WERI-Rb-1 (cell line): ENCODE measurements around the gene MYPOP.
A peak's percentile ranks its signal among the peaks of the same experiment; 100 is the strongest.

Source experiments
- DNase-seq: peaks from one replicate; pipeline ENCODE4 v3.0.0-alpha.2; 2020
- H3K27ac ChIP-seq: fragments of 250-450 bp; sonication (Bioruptor Pico); 2 replicates; pipeline ENCODE4 v1.5.1; 2020; ENCODE audit warnings: mild to moderate bottlenecking, moderate library complexity
- H3K27me3 ChIP-seq: fragments of 250-450 bp; sonication (Bioruptor Pico); 2 replicates; pipeline ENCODE4 v1.5.1; 2021; ENCODE audit warnings: mild to moderate bottlenecking, low read depth, moderate library complexity; ENCODE audit not compliant: insufficient read depth, severe bottlenecking
- H3K36me3 ChIP-seq: fragments of 250-450 bp; sonication (Bioruptor Pico); 2 replicates; pipeline ENCODE4 v1.5.1; 2020; ENCODE audit warnings: mild to moderate bottlenecking, moderate library complexity
- H3K4me3 ChIP-seq: 2 replicates; pipeline ENCODE4 v1.5.1; 2011; ENCODE audit warnings: low read depth, mild to moderate bottlenecking, control low read depth, low read length
- H3K9me3 ChIP-seq: fragments of 250-450 bp; sonication (Bioruptor Pico); 2 replicates; pipeline ENCODE4 v1.5.1; 2021; ENCODE audit warnings: mild to moderate bottlenecking, moderate library complexity; ENCODE audit not compliant: severe bottlenecking
- CTCF ChIP-seq: IDR thresholded peaks from 2 replicates; pipeline ENCODE4 v1.5.1; 2011; ENCODE audit warnings: low read depth, mild to moderate bottlenecking, control low read depth, inconsistent platforms, low read length

Gene MYPOP

GRCh38 chr19:45935267-45935666 is 32.9 kb upstream of the MYPOP start:
- H3K4me3 ChIP-seq = no peak overlapping the region

GRCh38 chr19:45934551-45935230 is 32.3 kb upstream of the MYPOP start:
- no peaks in the 10 kb centered on the region for H3K36me3 ChIP-seq
- H3K9me3 ChIP-seq = no peaks in the 10 kb centered on the region
- H3K27me3 ChIP-seq = no peaks in the 10 kb centered on the region
- H3K4me3 ChIP-seq = no peak overlapping the region
- no peak for TF ChIP-seq CTCF
- no peak overlapping the region for H3K27ac ChIP-seq
- DNase-seq = no peak

More at GRCh38 chr19:45935267-45935666, 32.9 kb upstream of the MYPOP start:
- Histone ChIP-seq H3K36me3 (no peaks in the 10 kb centered on the region), H3K27ac (no peak overlapping the region), H3K27me3 (no peaks in the 10 kb centered on the region), H3K9me3 (no peaks in the 10 kb centered on the region)
- no peak for DNase-seq
- no peak for TF ChIP-seq CTCF

GRCh38 chr19:45933759-45934158 is 31.3 kb upstream of the MYPOP start:
- H3K27ac ChIP-seq = no peak overlapping the region
- no peaks in the 10 kb centered on the region for H3K36me3 ChIP-seq
- TF ChIP-seq CTCF = no peak
- H3K27me3 ChIP-seq = no peaks in the 10 kb centered on the region
- no peak for DNase-seq
- no peaks in the 10 kb centered on the region for H3K9me3 ChIP-seq
- H3K4me3 ChIP-seq = no peak overlapping the region

- H3K27me3 ChIP-seq = no peaks in the 10 kb centered on the region
- H3K9me3 ChIP-seq = no peaks in the 10 kb centered on the region
- 0 out of 2 replicates have a peak, but pooled peaks have one; percentile 1 for TF ChIP-seq CTCF
- H3K27ac ChIP-seq = no peak overlapping the region
- no peak for DNase-seq
- H3K36me3 ChIP-seq = no peaks in the 10 kb centered on the region
- no peak overlapping the region for H3K4me3 ChIP-seq
These were observed 28.6 kb upstream of the MYPOP start for GRCh38 chr19:45931055-45931454.

- Histone ChIP-seq H3K36me3 (no peaks in the 10 kb centered on the region), H3K27me3 (no peaks in the 10 kb centered on the region), H3K27ac (no peak overlapping the region), H3K9me3 (no peaks in the 10 kb centered on the region), H3K4me3 (no peak overlapping the region)
- no peak for DNase-seq
- TF ChIP-seq CTCF = no peak
These were observed 26.8 kb upstream of the MYPOP start for GRCh38 chr19:45929247-45929646.

GRCh38 chr19:45927565-45928261 is 25.3 kb upstream of the MYPOP start:
- H3K27me3 ChIP-seq = no peaks in the 10 kb centered on the region
- H3K27ac ChIP-seq = peak overlapping the region; percentile 67
- H3K36me3 ChIP-seq = no peaks in the 10 kb centered on the region
- H3K9me3 ChIP-seq = no peaks in the 10 kb centered on the region
- DNase-seq = peak; percentile 97
- TF ChIP-seq CTCF = peak; percentile 59
- H3K4me3 ChIP-seq = peak overlapping the region; percentile 47
